Ovary (tissue), 3 donors: Measurements from ENCODE around the gene ALG14.

Experiments
- POLR2A ChIP-seq: fragments of 450-650 bp; IDR thresholded peaks from one replicate; pipeline ENCODE4 v1.6.1; 2017; ENCODE audit warnings: antibody characterized with exemption, mild to moderate bottlenecking, moderate library complexity
- TF ChIP-seq, protein P1 (sequence below), 3 donors: fragments of 450-650 bp in 2 of 3; fragments of 200-600 bp in 1 of 3; IDR thresholded peaks; one replicate each; pipeline versions ENCODE4 v1.5.1 to v1.8.0; 2016 to 2022; ENCODE audit warnings: antibody characterized with exemption in 3 of 3, mild to moderate bottlenecking in 1 of 3
- donor health status: DM: no; HTN: no; CAD: no.

DNA sequence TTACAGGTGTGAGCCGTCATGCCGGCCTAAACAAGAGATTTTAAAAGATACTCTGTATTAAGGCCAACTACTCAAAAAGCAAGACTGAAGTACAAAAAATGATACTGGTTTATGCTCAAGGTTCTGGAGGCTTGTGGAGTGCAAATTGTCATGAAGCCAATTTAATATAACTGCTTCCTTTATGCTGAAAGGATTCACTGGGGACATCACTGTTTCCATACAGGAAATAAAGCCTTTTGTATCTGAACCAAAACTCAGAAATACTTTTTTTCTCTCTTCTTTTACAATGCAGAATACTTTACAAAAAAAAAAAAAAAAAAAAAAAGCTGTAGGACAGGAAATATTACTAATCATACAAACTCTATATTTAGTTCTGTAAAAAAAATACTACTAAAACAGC lies 90.4 kb downstream of the ALG14 start:
- TF ChIP-seq, protein P1, sequence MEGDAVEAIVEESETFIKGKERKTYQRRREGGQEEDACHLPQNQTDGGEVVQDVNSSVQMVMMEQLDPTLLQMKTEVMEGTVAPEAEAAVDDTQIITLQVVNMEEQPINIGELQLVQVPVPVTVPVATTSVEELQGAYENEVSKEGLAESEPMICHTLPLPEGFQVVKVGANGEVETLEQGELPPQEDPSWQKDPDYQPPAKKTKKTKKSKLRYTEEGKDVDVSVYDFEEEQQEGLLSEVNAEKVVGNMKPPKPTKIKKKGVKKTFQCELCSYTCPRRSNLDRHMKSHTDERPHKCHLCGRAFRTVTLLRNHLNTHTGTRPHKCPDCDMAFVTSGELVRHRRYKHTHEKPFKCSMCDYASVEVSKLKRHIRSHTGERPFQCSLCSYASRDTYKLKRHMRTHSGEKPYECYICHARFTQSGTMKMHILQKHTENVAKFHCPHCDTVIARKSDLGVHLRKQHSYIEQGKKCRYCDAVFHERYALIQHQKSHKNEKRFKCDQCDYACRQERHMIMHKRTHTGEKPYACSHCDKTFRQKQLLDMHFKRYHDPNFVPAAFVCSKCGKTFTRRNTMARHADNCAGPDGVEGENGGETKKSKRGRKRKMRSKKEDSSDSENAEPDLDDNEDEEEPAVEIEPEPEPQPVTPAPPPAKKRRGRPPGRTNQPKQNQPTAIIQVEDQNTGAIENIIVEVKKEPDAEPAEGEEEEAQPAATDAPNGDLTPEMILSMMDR (IDR thresholded peaks at IDR 0.05): no peak
- TF ChIP-seq POLR2A: no peak
